Mesendoderm (in vitro differentiated cells): ENCODE results near the gene SLC25A13.

ENCODE experiments used
- DNase-seq: peaks from one replicate; pipeline ENCODE4 v3.0.0; 2013
- H2AK5ac ChIP-seq: 2 replicates; pipeline ENCODE4 v1.6.1; 2013; ENCODE audit warnings: low read length, inconsistent platforms
- H2BK120ac ChIP-seq: 2 replicates; pipeline ENCODE4 v1.6.1; 2013; ENCODE audit warnings: low read depth, mild to moderate bottlenecking, low read length, moderate library complexity, mixed read lengths
- H2BK15ac ChIP-seq: replicated peaks from 2 replicates; pipeline ENCODE4 v1.6.1; 2013; ENCODE audit warnings: low read depth, mild to moderate bottlenecking, moderate library complexity
- H2BK5ac ChIP-seq: 2 replicates; pipeline ENCODE4 v1.6.1; 2013; ENCODE audit warnings: low read length, inconsistent platforms
- H3K18ac ChIP-seq: 2 replicates; pipeline ENCODE4 v1.6.1; 2013; ENCODE audit warnings: mild to moderate bottlenecking, low read length, mixed read lengths
- H3K23ac ChIP-seq: one replicate; pipeline ENCODE4 v1.6.1; 2013; ENCODE audit warnings: low read length
- H3K27ac ChIP-seq: 2 replicates; pipeline ENCODE4 v1.5.1; 2013; ENCODE audit warnings: low read depth, mild to moderate bottlenecking, inconsistent platforms, low read length, moderate library complexity
- H3K27me3 ChIP-seq: 2 replicates; pipeline ENCODE4 v1.6.1; 2013; ENCODE audit warnings: low read length, control low read depth, mild to moderate bottlenecking, inconsistent platforms; ENCODE audit not compliant: insufficient read depth, poor library complexity
- H3K36me3 ChIP-seq: 2 replicates; pipeline ENCODE4 v1.6.1; 2013; ENCODE audit warnings: low read length, inconsistent platforms; ENCODE audit not compliant: control insufficient read depth, insufficient read depth
- H3K4ac ChIP-seq: one replicate; pipeline ENCODE4 v1.6.1; 2013; ENCODE audit warnings: low read depth, mild to moderate bottlenecking, low read length, moderate library complexity
- H3K4me1 ChIP-seq: 2 replicates; pipeline ENCODE4 v1.6.1; 2013; ENCODE audit warnings: low read depth, low read length, inconsistent platforms; ENCODE audit not compliant: control insufficient read depth
- H3K4me2 ChIP-seq: 2 replicates; pipeline ENCODE4 v1.6.1; 2013; ENCODE audit warnings: low read length
- H3K4me3 ChIP-seq: 2 replicates; pipeline ENCODE4 v1.5.1; 2013; ENCODE audit warnings: mild to moderate bottlenecking, low read length
- H3K56ac ChIP-seq: one replicate; pipeline ENCODE4 v1.6.1; 2013; ENCODE audit warnings: low read length
- H3K79me1 ChIP-seq: 2 replicates; pipeline ENCODE4 v1.6.1; 2013; ENCODE audit warnings: low read length, inconsistent platforms
- H3K79me2 ChIP-seq: 2 replicates; pipeline ENCODE4 v1.6.1; 2013; ENCODE audit warnings: mild to moderate bottlenecking, low read length; ENCODE audit not compliant: control insufficient read depth, insufficient read depth
- H3K9ac ChIP-seq: 2 replicates; pipeline ENCODE4 v1.6.1; 2013; ENCODE audit warnings: low read length, inconsistent platforms
- H4K5ac ChIP-seq: one replicate; pipeline ENCODE4 v1.6.1; 2013; ENCODE audit warnings: low read length
- H4K8ac ChIP-seq: one replicate; pipeline ENCODE4 v1.6.1; 2013; ENCODE audit warnings: low read depth, mild to moderate bottlenecking, control low read depth, low read length, moderate library complexity
- WGBS: extraction: QIAGEN DNeasy Blood & Tissue Kit; methylation state at CpG from one replicate; pipeline ENCODE4 v1.1.7; 2013; ENCODE audit warnings: low lambda C conversion rate, missing lambda C conversion rate; ENCODE audit not compliant: insufficient coverage; ENCODE audit errors: extremely low coverage; 5-methylcytosine and 5-hydroxymethylcytosine counted together

The SLC25A13 gene

DNA sequence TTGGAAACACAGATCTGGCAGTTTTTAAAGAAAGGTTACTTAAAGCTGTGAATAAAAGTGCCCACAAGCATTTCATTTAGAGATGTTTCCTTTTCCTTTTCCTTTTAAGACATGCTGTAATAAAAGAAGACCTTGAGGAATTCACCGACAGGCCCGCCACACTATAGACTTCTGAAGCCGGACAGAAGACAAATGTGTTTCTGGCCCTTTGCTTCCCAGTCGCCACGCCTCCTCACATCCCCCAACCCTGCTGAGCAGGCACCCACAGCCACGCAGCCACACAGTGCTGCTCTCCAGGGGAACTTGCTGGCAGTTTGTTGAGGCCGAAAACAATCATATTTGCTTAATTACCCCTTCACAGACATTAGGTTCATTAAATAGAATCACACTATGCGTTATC is 83.4 kb downstream of the SLC25A13 start:
- H3K4me1 ChIP-seq = peaks cover 2% of the 10 kb centered on the region

DNA sequence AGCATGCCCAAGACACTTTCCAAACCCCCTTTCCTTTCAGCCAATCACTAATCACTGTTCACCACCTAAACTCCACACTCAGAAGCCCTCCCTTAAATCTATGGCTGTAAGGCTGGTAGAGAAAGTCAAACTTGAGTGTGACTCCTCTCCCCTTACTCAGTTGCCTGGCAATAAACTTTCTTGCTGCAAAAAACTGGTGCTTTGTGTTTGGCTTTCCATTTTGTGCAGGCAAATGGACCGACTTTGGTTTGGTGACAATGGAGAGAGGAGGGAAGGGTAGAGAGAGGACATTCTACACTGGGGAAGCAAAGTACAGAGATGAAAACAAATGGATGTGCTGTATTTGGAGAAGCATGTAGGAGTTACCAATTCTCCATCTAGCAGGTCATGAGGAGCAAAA is 84.9 kb downstream of the SLC25A13 start:
- no CpG with 5 or more reads among the region's 1 CpG for WGBS

More for the DNA sequence above, 83.4 kb downstream of the SLC25A13 start:
- H3K36me3 ChIP-seq = peaks cover 3% of the 10 kb centered on the region
- H3K4me2 ChIP-seq = no peak overlapping the region
- H2BK5ac ChIP-seq = no peak overlapping the region
- H3K4ac ChIP-seq = no peak overlapping the region
- no peak overlapping the region for H3K27ac ChIP-seq
- H3K18ac ChIP-seq = no peak overlapping the region
- H3K27me3 ChIP-seq = no peaks in the 10 kb centered on the region
- H4K8ac ChIP-seq = no peak overlapping the region
- H3K79me2 ChIP-seq = peaks cover 3% of the 10 kb centered on the region
- no peak overlapping the region for H3K4me3 ChIP-seq
- no peak overlapping the region for H3K56ac ChIP-seq
- H3K9ac ChIP-seq = no peak overlapping the region
- H3K23ac ChIP-seq = no peak overlapping the region
- no CpG with 5 or more reads among the region's 8 CpGs for WGBS
- H2BK120ac ChIP-seq = no peak overlapping the region
- no peak overlapping the region for H4K5ac ChIP-seq
- DNase-seq = no peak
- peaks cover 18% of the 10 kb centered on the region for H3K79me1 ChIP-seq
- no peak overlapping the region for H2BK15ac ChIP-seq
- no peak overlapping the region for H2AK5ac ChIP-seq

DNA sequence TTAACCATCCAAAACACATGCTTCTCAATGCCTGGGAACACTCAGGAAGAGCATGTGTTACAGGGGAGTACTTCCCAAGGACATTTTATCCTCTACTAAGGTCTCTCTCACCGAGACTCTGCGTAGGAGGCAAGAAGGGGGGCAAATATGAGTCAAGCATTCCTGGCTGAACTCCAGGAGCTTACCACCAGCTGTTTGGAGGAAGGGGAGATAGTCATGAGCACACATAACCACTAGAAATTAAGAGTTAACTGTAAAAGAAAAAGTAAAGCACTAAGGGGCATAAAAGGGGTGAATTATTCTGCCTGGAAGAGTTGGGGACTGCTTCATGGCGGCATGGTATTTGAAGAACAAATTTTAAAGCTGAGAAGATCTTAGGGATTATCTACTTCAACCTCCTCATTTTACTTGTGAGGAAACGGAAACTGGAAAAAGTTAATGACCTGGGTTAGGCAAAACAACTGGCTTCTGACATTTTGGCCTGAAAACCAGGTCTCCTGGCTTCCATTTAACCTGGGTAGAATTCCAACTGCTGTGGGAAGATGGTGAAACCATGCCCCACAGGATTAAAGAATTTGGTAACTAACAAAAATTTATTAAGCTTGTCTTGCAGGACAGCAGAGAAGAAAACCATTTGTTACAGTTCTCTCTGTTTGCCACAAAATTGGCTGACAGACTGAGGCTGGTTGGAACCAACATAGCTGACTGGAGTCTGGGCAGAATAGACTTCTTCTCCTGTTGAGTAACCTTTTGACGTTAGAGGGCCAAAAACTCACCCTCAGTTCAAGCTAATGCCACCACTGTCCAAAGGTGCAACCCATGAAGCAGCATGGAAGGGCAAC is 85.5 kb downstream of the SLC25A13 start:
- H3K56ac ChIP-seq = no peak overlapping the region
- no peak overlapping the region for H4K8ac ChIP-seq
- no peaks in the 10 kb centered on the region for H3K4me1 ChIP-seq
- no peak overlapping the region for H3K18ac ChIP-seq
- no peak overlapping the region for H2BK5ac ChIP-seq
- peaks cover 5% of the 10 kb centered on the region for H3K36me3 ChIP-seq
- peak; percentile 26 for DNase-seq
- H3K4ac ChIP-seq = no peak overlapping the region
- H3K79me1 ChIP-seq = peaks cover 12% of the 10 kb centered on the region
- no CpG with 5 or more reads among the region's 5 CpGs for WGBS
- H2BK15ac ChIP-seq = no peak overlapping the region
- no peak overlapping the region for H3K4me3 ChIP-seq
- no peak overlapping the region for H3K9ac ChIP-seq
- H3K79me2 ChIP-seq = peaks cover 3% of the 10 kb centered on the region
- H3K27me3 ChIP-seq = no peaks in the 10 kb centered on the region
- no peak overlapping the region for H3K23ac ChIP-seq
- no peak overlapping the region for H4K5ac ChIP-seq
- H3K27ac ChIP-seq = no peak overlapping the region
- H3K4me2 ChIP-seq = no peak overlapping the region
- no peak overlapping the region for H2AK5ac ChIP-seq
- H2BK120ac ChIP-seq = no peak overlapping the region

More for the DNA sequence above, 84.9 kb downstream of the SLC25A13 start:
- no peak overlapping the region for H4K8ac ChIP-seq
- H3K23ac ChIP-seq = no peak overlapping the region
- H2AK5ac ChIP-seq = no peak overlapping the region
- H2BK120ac ChIP-seq = no peak overlapping the region
- H3K27ac ChIP-seq = no peak overlapping the region
- H3K56ac ChIP-seq = no peak overlapping the region
- no peak for DNase-seq
- no peak overlapping the region for H2BK5ac ChIP-seq
- H3K18ac ChIP-seq = no peak overlapping the region
- H3K27me3 ChIP-seq = no peaks in the 10 kb centered on the region
- H3K79me1 ChIP-seq = peaks cover 13% of the 10 kb centered on the region
- H3K79me2 ChIP-seq = peaks cover 3% of the 10 kb centered on the region
- H3K36me3 ChIP-seq = peaks cover 5% of the 10 kb centered on the region
- H3K9ac ChIP-seq = no peak overlapping the region
- no peak overlapping the region for H2BK15ac ChIP-seq
- peaks cover 2% of the 10 kb centered on the region for H3K4me1 ChIP-seq
- H3K4ac ChIP-seq = no peak overlapping the region
- no peak overlapping the region for H4K5ac ChIP-seq
- no peak overlapping the region for H3K4me2 ChIP-seq
- no peak overlapping the region for H3K4me3 ChIP-seq

DNA sequence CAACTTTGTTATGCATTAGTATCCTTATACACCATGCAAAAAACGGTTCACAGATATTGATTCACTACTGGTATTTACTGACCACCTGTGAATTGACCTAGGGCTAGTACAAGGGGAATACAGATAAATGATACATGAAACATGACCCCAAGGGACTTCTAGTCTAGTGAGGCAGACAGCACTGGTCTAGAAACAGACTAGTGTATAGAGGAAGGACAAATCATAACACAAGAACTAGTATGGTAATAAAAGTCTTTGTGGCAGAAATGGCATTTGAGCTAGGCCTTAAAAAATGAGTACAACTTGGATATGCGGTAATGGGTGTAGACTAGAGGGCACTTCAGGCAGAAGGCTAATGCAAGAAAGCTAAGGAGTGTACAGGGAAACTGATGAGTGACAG is 86.6 kb downstream of the SLC25A13 start:
- no peak overlapping the region for H3K18ac ChIP-seq
- no peak overlapping the region for H4K8ac ChIP-seq
- H3K27ac ChIP-seq = no peak overlapping the region
- H3K23ac ChIP-seq = no peak overlapping the region
- no peaks in the 10 kb centered on the region for H3K27me3 ChIP-seq
- peaks cover 3% of the 10 kb centered on the region for H3K79me2 ChIP-seq
- H3K4me1 ChIP-seq = no peaks in the 10 kb centered on the region
- H3K79me1 ChIP-seq = peaks cover 11% of the 10 kb centered on the region
- no peak overlapping the region for H3K4ac ChIP-seq
- H4K5ac ChIP-seq = no peak overlapping the region
- no peak overlapping the region for H2BK5ac ChIP-seq
- no peak overlapping the region for H3K4me3 ChIP-seq
- no peak overlapping the region for H3K4me2 ChIP-seq
- no CpG with 5 or more reads among the region's 2 CpGs for WGBS
- no peak for DNase-seq
- H3K36me3 ChIP-seq = peaks cover 5% of the 10 kb centered on the region
- H2BK120ac ChIP-seq = no peak overlapping the region
- no peak overlapping the region for H3K56ac ChIP-seq
- H2AK5ac ChIP-seq = no peak overlapping the region
- H2BK15ac ChIP-seq = no peak overlapping the region
- H3K9ac ChIP-seq = no peak overlapping the region

- H2BK15ac ChIP-seq = no peak overlapping the region
- no peak overlapping the region for H3K23ac ChIP-seq
- H4K5ac ChIP-seq = no peak overlapping the region
- no peak overlapping the region for H3K4me3 ChIP-seq
- H3K4me1 ChIP-seq = no peaks in the 10 kb centered on the region
- H3K4ac ChIP-seq = no peak overlapping the region
- no peak for DNase-seq
- H2BK5ac ChIP-seq = no peak overlapping the region
- H3K18ac ChIP-seq = no peak overlapping the region
- no peaks in the 10 kb centered on the region for H3K27me3 ChIP-seq
- peaks cover 2% of the 10 kb centered on the region for H3K79me2 ChIP-seq
- H3K56ac ChIP-seq = no peak overlapping the region
- no peak overlapping the region for H2BK120ac ChIP-seq
- peaks cover 9% of the 10 kb centered on the region for H3K79me1 ChIP-seq
- H3K4me2 ChIP-seq = no peak overlapping the region
- no peak overlapping the region for H3K9ac ChIP-seq
- H3K27ac ChIP-seq = no peak overlapping the region
- H2AK5ac ChIP-seq = no peak overlapping the region
- no CpG with 5 or more reads among the region's 5 CpGs for WGBS
- no peak overlapping the region for H4K8ac ChIP-seq
- peaks cover 7% of the 10 kb centered on the region for H3K36me3 ChIP-seq
Observed at GRCh38 chr7:96233528-96234154, 88.3 kb downstream of the SLC25A13 start.
